GM21423 (cell line): Measurements from ENCODE around the gene WDR91.

Source experiments
- ATAC-seq: cut with Tn5 transposase; IDR thresholded peaks from one replicate; pipeline ENCODE4 v1.9.1; 2021; ENCODE audit warnings: mild to moderate bottlenecking, moderate library complexity; ENCODE audit not compliant: unreplicated experiment

WDR91 gene

GRCh38 chr7:135200821-135201331, 10.4 kb downstream of the WDR91 start:
- ATAC-seq = no peak

GRCh38 chr7:135199439-135199838, 11.9 kb downstream of the WDR91 start:
- ATAC-seq = no peak

- ATAC-seq = no peak
Measured at GRCh38 chr7:135197906-135198655, 13.2 kb downstream of the WDR91 start.

- ATAC-seq = no peak
Measured at GRCh38 chr7:135197343-135197742, 14.0 kb downstream of the WDR91 start.

GRCh38 chr7:135195968-135196629, 15.2 kb downstream of the WDR91 start:
- no peak for ATAC-seq

GRCh38 chr7:135195156-135195555, 16.2 kb downstream of the WDR91 start:
- no peak for ATAC-seq

- no peak for ATAC-seq
Measured at GRCh38 chr7:135194494-135195095, 16.7 kb downstream of the WDR91 start.

GRCh38 chr7:135193615-135194081, 17.7 kb downstream of the WDR91 start:
- ATAC-seq = no peak

GRCh38 chr7:135192914-135193536, 18.3 kb downstream of the WDR91 start:
- ATAC-seq = no peak

- ATAC-seq = no peak
Measured at GRCh38 chr7:135190703-135191102, 20.6 kb downstream of the WDR91 start.

GRCh38 chr7:135189961-135190360, 21.4 kb downstream of the WDR91 start:
- no peak for ATAC-seq

- ATAC-seq = no peak
Measured at GRCh38 chr7:135189221-135189662, 22.1 kb downstream of the WDR91 start.

GRCh38 chr7:135188298-135188984, 22.9 kb downstream of the WDR91 start:
- ATAC-seq = peak; percentile 42

GRCh38 chr7:135186841-135187253, 24.5 kb downstream of the WDR91 start:
- peak; percentile 46 for ATAC-seq

- ATAC-seq = no peak
Measured at GRCh38 chr7:135186261-135186540, 25.1 kb downstream of the WDR91 start.

- no peak for ATAC-seq
Measured at GRCh38 chr7:135185471-135186260, 25.7 kb downstream of the WDR91 start.

GRCh38 chr7:135184254-135184841, 27.0 kb downstream of the WDR91 start:
- ATAC-seq = no peak

GRCh38 chr7:135183478-135183877, 27.8 kb downstream of the WDR91 start:
- no peak for ATAC-seq

GRCh38 chr7:135181929-135182678, 29.2 kb downstream of the WDR91 start:
- ATAC-seq = no peak
